ENCODE measurements around the gene HIPK3.

GRCh38 chr11:33387581-33387980 is 130.4 kb downstream of the HIPK3 start:
- TF ChIP-seq CTCF (IDR thresholded peaks at IDR 0.05): no peak
- TF ChIP-seq POLR2A (IDR thresholded peaks at IDR 0.05): no peak

Measured in adrenal gland (tissue), 5 donors.